CD14-positive monocyte (primary cell): ENCODE results near the gene CNTNAP5. TPM values are rescaled to one million over a fixed set of nuclear protein-coding genes. Genes with fewer than 3 reads are reported as not detected.

Experiments used
- DNase-seq, 3 donors: peaks; one replicate each; pipeline ENCODE4 v3.0.0-alpha.2; 2011 to 2022
- H2AFZ ChIP-seq: 2 replicates; pipeline ENCODE4 v1.6.0; 2012; ENCODE audit warnings: mild to moderate bottlenecking, low read depth, low read length, inconsistent platforms; ENCODE audit not compliant: insufficient read depth, poor library complexity, severe bottlenecking
- H3K27ac ChIP-seq, 2 donors: 1 replicate in 1 of 2; 2 replicates in 1 of 2; pipeline ENCODE4 v1.5.1; 2012 to 2013; ENCODE audit warnings: low read length in 2 of 2, control low read depth in 1 of 2, inconsistent platforms in 1 of 2, low read depth in 1 of 2, mild to moderate bottlenecking in 1 of 2
- H3K27me3 ChIP-seq, 2 donors: one replicate each; pipeline versions ENCODE4 v1.6.0 to v1.6.1; 2011 to 2013; ENCODE audit warnings: low read length in 2 of 2; ENCODE audit not compliant: control insufficient read depth in 2 of 2, insufficient read depth in 2 of 2
- H3K36me3 ChIP-seq, 2 donors: replicated peaks in 1 of 2; 1 replicate in 1 of 2; 2 replicates in 1 of 2; pipeline versions ENCODE4 v1.5.1 to v1.6.1; 2012 to 2013; ENCODE audit warnings: low read length in 2 of 2, control low read depth in 1 of 2, inconsistent platforms in 1 of 2, mild to moderate bottlenecking in 1 of 2; ENCODE audit not compliant: insufficient read depth in 2 of 2, control insufficient read depth in 1 of 2
- H3K4me1 ChIP-seq, 2 donors: 1 replicate in 1 of 2; 2 replicates in 1 of 2; pipeline versions ENCODE4 v1.5.1 to v1.6.1; 2012 to 2013; ENCODE audit warnings: low read length in 2 of 2, control low read depth in 1 of 2, inconsistent platforms in 1 of 2, mild to moderate bottlenecking in 1 of 2, moderate library complexity in 1 of 2; ENCODE audit not compliant: insufficient read depth in 2 of 2, control insufficient read depth in 1 of 2
- H3K4me2 ChIP-seq: replicated peaks from 2 replicates; pipeline ENCODE3; 2012; ENCODE audit warnings: low read length, moderate library complexity, mild to moderate bottlenecking; ENCODE audit not compliant: poor library complexity, severe bottlenecking; ENCODE audit errors: extremely low read depth
- H3K4me3 ChIP-seq, 3 experiments: fragments of 200-600 bp in 1 of 3; sonication (generic) in 1 of 3; replicated peaks in 1 of 3; 1 replicate in 2 of 3; 2 replicates in 1 of 3; pipeline ENCODE4 v1.5.1; 2011 to 2013; ENCODE audit warnings: low read length in 3 of 3, mild to moderate bottlenecking in 3 of 3, control low read depth in 2 of 3, low read depth in 2 of 3, inconsistent platforms in 1 of 3, moderate library complexity in 1 of 3
- H3K79me2 ChIP-seq: 2 replicates; pipeline ENCODE4 v1.6.0; 2012; ENCODE audit warnings: mild to moderate bottlenecking, control low read depth, inconsistent platforms, low read length, moderate library complexity; ENCODE audit not compliant: insufficient read depth
- H3K9ac ChIP-seq: 2 replicates; pipeline ENCODE4 v1.6.0; 2017; ENCODE audit warnings: low read length, mild to moderate bottlenecking; ENCODE audit not compliant: insufficient read depth, poor library complexity, severe bottlenecking
- H3K9me3 ChIP-seq, 2 donors: replicated peaks in 1 of 2; 1 replicate in 1 of 2; 2 replicates in 1 of 2; pipeline versions ENCODE4 v1.5.1 to v1.6.1; 2012 to 2013; ENCODE audit warnings: low read length in 2 of 2, control low read depth in 1 of 2; ENCODE audit not compliant: control insufficient read depth in 1 of 2, insufficient read depth in 1 of 2
- H4K20me1 ChIP-seq: 2 replicates; pipeline ENCODE4 v1.6.0; 2012; ENCODE audit warnings: mild to moderate bottlenecking, low read length, control low read depth, moderate library complexity; ENCODE audit not compliant: insufficient read depth
- H3K27ac Mint-ChIP-seq, 7 donors: one replicate each; pipeline ENCODE4 v1.8.0; 2020; ENCODE audit warnings: mild to moderate bottlenecking in 7 of 7, mixed read lengths in 7 of 7, moderate library complexity in 6 of 7, inconsistent platforms in 2 of 7
- H3K27me3 Mint-ChIP-seq, 3 donors: one replicate each; pipeline ENCODE4 v1.8.0; 2021 to 2022; ENCODE audit warnings: low read depth in 3 of 3, mild to moderate bottlenecking in 3 of 3, mixed read lengths in 3 of 3, moderate library complexity in 3 of 3, inconsistent platforms in 1 of 3
- H3K36me3 Mint-ChIP-seq, 2 donors: one replicate each; pipeline ENCODE4 v1.8.0; 2020; ENCODE audit warnings: mixed read lengths in 2 of 2, inconsistent platforms in 1 of 2, mild to moderate bottlenecking in 1 of 2
- H3K4me1 Mint-ChIP-seq: one replicate; pipeline ENCODE4 v1.8.0; 2020; ENCODE audit warnings: mild to moderate bottlenecking, mixed read lengths
- H3K4me3 Mint-ChIP-seq, 2 donors: one replicate each; pipeline ENCODE4 v1.8.0; 2020; ENCODE audit warnings: mild to moderate bottlenecking in 2 of 2, mixed read lengths in 2 of 2, moderate library complexity in 1 of 2
- H3K9me3 Mint-ChIP-seq, 7 donors: one replicate each; pipeline ENCODE4 v1.8.0; 2020 to 2022; ENCODE audit warnings: mixed read lengths in 7 of 7, mild to moderate bottlenecking in 6 of 7, moderate library complexity in 6 of 7, inconsistent platforms in 2 of 7
- WGBS: methylation state at CpG from one replicate; pipeline ENCODE4 v1.1.5; 2013; ENCODE audit warnings: missing lambda C conversion rate; ENCODE audit not compliant: insufficient coverage; 5-methylcytosine and 5-hydroxymethylcytosine counted together
- intact Hi-C, 2 donors: fragments of 100-400 bp; cut with micrococcal nuclease; formaldehyde crosslinking; loops; one replicate each; pipeline versions ENCODE4 v1.15.0 to v1.15.1; 2023
- polyA plus RNA-seq, 3 donors: library from polyadenylated mRNA; depleted of rRNA in 1 of 3; unstranded in 2 of 3; stranded (reverse) in 1 of 3; fragments of 300-500 nt in 2 of 3; fragments of >200 nt in 1 of 3; fragmentation: Illumina TruSeq in 2 of 3; gene quantifications; 1 replicate in 2 of 3; 2 replicates in 1 of 3; pipeline ENCODE4 v1.2.3, GENCODE V29; 2012 to 2021
- TF ChIP-seq, protein P1 (sequence below): fragments of 200-600 bp; IDR thresholded peaks from one replicate; pipeline ENCODE4 v1.8.0; 2022; ENCODE audit warnings: antibody characterized with exemption, mild to moderate bottlenecking

Gene CNTNAP5
- polyA plus RNA-seq, 3 donors = not detected

DNA sequence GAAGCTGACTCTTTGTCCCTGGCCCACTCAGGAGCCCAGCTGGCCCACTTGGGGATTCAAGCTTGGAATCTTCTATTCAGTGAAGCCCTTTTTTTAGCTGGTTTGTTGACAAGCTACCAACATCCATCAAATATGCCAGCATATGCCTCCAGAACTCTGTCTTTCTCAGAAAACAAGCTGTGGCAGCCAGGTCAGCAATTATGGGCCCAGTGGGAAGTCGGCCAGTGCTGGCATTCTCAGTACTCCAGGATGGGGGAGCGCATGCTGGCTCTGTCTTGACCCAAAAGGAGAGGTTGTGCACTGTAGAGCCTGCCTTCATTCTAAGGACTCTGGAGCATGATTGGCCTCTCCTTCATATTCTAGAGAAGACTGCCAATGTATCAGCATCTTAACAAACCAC lies 401.5 kb downstream of the CNTNAP5 start:
- Histone ChIP-seq H4K20me1 (no peaks in the 10 kb centered on the region), H3K27me3 (no peaks in the 10 kb centered on the region), H3K9ac (no peak overlapping the region), H3K4me2 (no peak overlapping the region), H3K9me3 (peaks cover 0 to 10% of the 10 kb centered on the region in 2 donors), H3K79me2 (no peaks in the 10 kb centered on the region), H3K27ac (no peak overlapping the region), H3K36me3 (no peaks in the 10 kb centered on the region), H3K4me1 (no peaks in the 10 kb centered on the region), H2AFZ (no peak overlapping the region), H3K4me3 (no peak overlapping the region)
- DNase-seq = no peak
- whole genome bisulfite sequencing = 100% methylated on average over 1 of the region's 2 CpGs
- Mint-ChIP-seq H3K36me3 (no peaks in the 10 kb centered on the region), H3K4me1 (no peaks in the 10 kb centered on the region), H3K27ac (no peak overlapping the region), H3K27me3 (no peaks in the 10 kb centered on the region), H3K4me3 (no peak overlapping the region), H3K9me3 (peaks cover 0 to 7% (median 4%) of the 10 kb centered on the region in 7 donors)
- TF ChIP-seq, protein P1, sequence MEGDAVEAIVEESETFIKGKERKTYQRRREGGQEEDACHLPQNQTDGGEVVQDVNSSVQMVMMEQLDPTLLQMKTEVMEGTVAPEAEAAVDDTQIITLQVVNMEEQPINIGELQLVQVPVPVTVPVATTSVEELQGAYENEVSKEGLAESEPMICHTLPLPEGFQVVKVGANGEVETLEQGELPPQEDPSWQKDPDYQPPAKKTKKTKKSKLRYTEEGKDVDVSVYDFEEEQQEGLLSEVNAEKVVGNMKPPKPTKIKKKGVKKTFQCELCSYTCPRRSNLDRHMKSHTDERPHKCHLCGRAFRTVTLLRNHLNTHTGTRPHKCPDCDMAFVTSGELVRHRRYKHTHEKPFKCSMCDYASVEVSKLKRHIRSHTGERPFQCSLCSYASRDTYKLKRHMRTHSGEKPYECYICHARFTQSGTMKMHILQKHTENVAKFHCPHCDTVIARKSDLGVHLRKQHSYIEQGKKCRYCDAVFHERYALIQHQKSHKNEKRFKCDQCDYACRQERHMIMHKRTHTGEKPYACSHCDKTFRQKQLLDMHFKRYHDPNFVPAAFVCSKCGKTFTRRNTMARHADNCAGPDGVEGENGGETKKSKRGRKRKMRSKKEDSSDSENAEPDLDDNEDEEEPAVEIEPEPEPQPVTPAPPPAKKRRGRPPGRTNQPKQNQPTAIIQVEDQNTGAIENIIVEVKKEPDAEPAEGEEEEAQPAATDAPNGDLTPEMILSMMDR = no peak
- intact Hi-C loops = no loop called here

DNA sequence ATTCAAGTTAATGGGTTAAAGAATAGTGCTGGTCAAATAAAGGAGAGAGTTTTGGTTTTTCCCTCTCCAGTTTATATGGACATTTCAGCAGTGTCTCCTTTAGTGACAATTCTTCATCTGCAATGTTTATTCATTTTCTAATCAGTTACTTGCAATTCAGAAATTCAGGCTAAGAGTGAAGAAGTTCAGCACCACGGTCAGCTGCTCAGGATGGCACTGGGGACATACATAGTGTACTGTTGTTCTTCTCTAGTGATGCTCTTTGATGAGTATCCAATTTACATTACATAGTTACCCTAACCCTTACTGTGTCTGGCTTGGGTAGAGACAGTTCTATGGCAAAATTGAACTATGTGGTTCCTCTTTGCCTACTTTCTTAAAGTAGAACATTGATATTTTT lies 412.7 kb downstream of the CNTNAP5 start:
- peaks cover 0 to 5% (median 0%) of the 10 kb centered on the region in 7 donors for H3K9me3 Mint-ChIP-seq
- H3K27me3 Mint-ChIP-seq = peaks cover 0 to 2% (median 0%) of the 10 kb centered on the region in 3 donors
- H3K27ac Mint-ChIP-seq = no peak overlapping the region
- Histone ChIP-seq H3K4me3 (no peak overlapping the region), H3K9me3 (no peaks in the 10 kb centered on the region), H2AFZ (no peak overlapping the region), H3K9ac (no peak overlapping the region), H3K27me3 (no peaks in the 10 kb centered on the region), H3K4me1 (no peaks in the 10 kb centered on the region), H4K20me1 (no peaks in the 10 kb centered on the region), H3K27ac (no peak overlapping the region), H3K36me3 (no peaks in the 10 kb centered on the region), H3K79me2 (no peaks in the 10 kb centered on the region), H3K4me2 (no peak overlapping the region)
- H3K4me1 Mint-ChIP-seq = no peaks in the 10 kb centered on the region
- no peaks in the 10 kb centered on the region for H3K36me3 Mint-ChIP-seq
- no CpG with 5 or more reads among the region's 1 CpG for WGBS
- TF ChIP-seq, protein P1 = no peak
- intact Hi-C loops = no loop called here
- no peak overlapping the region for H3K4me3 Mint-ChIP-seq
- no peak for DNase-seq
